ENCODE results near the gene TRMT1.

GRCh38 chr19:13104360-13104847 is 12.1 kb downstream of the TRMT1 start:
- TF ChIP-seq CTCF (conservative IDR thresholded peaks at IDR 0.05; ENCODE audit: low read depth, low read length) (peak; percentile 94), EZH2 (IDR thresholded peaks at IDR 0.05; ENCODE audit: low read length, unreplicated experiment) (no peak), EZH2phosphoT487 (IDR thresholded peaks at IDR 0.05; ENCODE audit: borderline replicate concordance, low read length) (no peak)

All from PC-3 (cell line).